Measurements from ENCODE around the gene ZFP28.
A peak's percentile ranks its signal among the peaks of the same experiment; 100 is the strongest.

The ZFP28 gene

GRCh38 chr19:56538761-56539263, at the start of gene ZFP28:
Gene ZFP28, plus strand, starts transcription at chr19:56538948. Its CDS starts 71 bp downstream, at chr19:56539019.
- peaks cover 9% of the 10 kb centered on the region for H3K9me3 ChIP-seq (ENCODE audit: control insufficient read depth, low read length)
- H3K9ac ChIP-seq (ENCODE audit: low read length), result peak within 1 kb of the TSS; percentile 18
- peaks cover 6% of the 10 kb centered on the region for H3K4me1 ChIP-seq (ENCODE audit: control insufficient read depth, insufficient read depth, low read length)
- H3K4me3 ChIP-seq (ENCODE audit: low read length), result peak within 1 kb of the TSS; percentile 74
- H3K27me3 ChIP-seq (ENCODE audit: control insufficient read depth, insufficient read depth, low read length), result no peaks in the 10 kb centered on the region
- no peaks in the 10 kb centered on the region for H3K36me3 ChIP-seq (ENCODE audit: control insufficient read depth, insufficient read depth, low read length)

- no peak overlapping the region for H3K9ac ChIP-seq (ENCODE audit: low read length)
- no peak overlapping the region for H3K4me3 ChIP-seq (ENCODE audit: low read length)
- H3K36me3 ChIP-seq (ENCODE audit: control insufficient read depth, insufficient read depth, low read length), result no peaks in the 10 kb centered on the region
- no peaks in the 10 kb centered on the region for H3K27me3 ChIP-seq (ENCODE audit: control insufficient read depth, insufficient read depth, low read length)
- no peaks in the 10 kb centered on the region for H3K4me1 ChIP-seq (ENCODE audit: control insufficient read depth, insufficient read depth, low read length)
- H3K9me3 ChIP-seq (ENCODE audit: control insufficient read depth, low read length), result no peaks in the 10 kb centered on the region
These were observed 47.3 kb upstream of the ZFP28 start for GRCh38 chr19:56491399-56491798.

GRCh38 chr19:56504581-56504980, 34.2 kb upstream of the ZFP28 start:
- Histone ChIP-seq H3K4me3 (ENCODE audit: low read length) (no peak overlapping the region), H3K4me1 (ENCODE audit: control insufficient read depth, insufficient read depth, low read length) (no peaks in the 10 kb centered on the region), H3K36me3 (ENCODE audit: control insufficient read depth, insufficient read depth, low read length) (no peaks in the 10 kb centered on the region), H3K9ac (ENCODE audit: low read length) (no peak overlapping the region), H3K9me3 (ENCODE audit: control insufficient read depth, low read length) (no peaks in the 10 kb centered on the region), H3K27me3 (ENCODE audit: control insufficient read depth, insufficient read depth, low read length) (no peaks in the 10 kb centered on the region)

GRCh38 chr19:56507446-56508289, 31.1 kb upstream of the ZFP28 start, which contains the start of gene ZNF471:
Gene ZNF471, plus strand, starts transcription at chr19:56507855. Its CDS starts 3,717 bp downstream, at chr19:56511572.
- H3K9ac ChIP-seq (ENCODE audit: low read length), result peak within 1 kb of the TSS; percentile 75
- H3K4me1 ChIP-seq (ENCODE audit: control insufficient read depth, insufficient read depth, low read length), result no peaks in the 10 kb centered on the region
- H3K27me3 ChIP-seq (ENCODE audit: control insufficient read depth, insufficient read depth, low read length), result no peaks in the 10 kb centered on the region
- no peaks in the 10 kb centered on the region for H3K36me3 ChIP-seq (ENCODE audit: control insufficient read depth, insufficient read depth, low read length)
- H3K4me3 ChIP-seq (ENCODE audit: low read length), result peak within 1 kb of the TSS; percentile 93
- H3K9me3 ChIP-seq (ENCODE audit: control insufficient read depth, low read length), result no peaks in the 10 kb centered on the region

GRCh38 chr19:56508290-56508778, 30.4 kb upstream of the ZFP28 start:
- Histone ChIP-seq H3K27me3 (ENCODE audit: control insufficient read depth, insufficient read depth, low read length) (no peaks in the 10 kb centered on the region), H3K4me3 (ENCODE audit: low read length) (peak overlapping the region; percentile 93), H3K36me3 (ENCODE audit: control insufficient read depth, insufficient read depth, low read length) (no peaks in the 10 kb centered on the region), H3K4me1 (ENCODE audit: control insufficient read depth, insufficient read depth, low read length) (no peaks in the 10 kb centered on the region), H3K9me3 (ENCODE audit: control insufficient read depth, low read length) (no peaks in the 10 kb centered on the region), H3K9ac (ENCODE audit: low read length) (peak overlapping the region; percentile 75)

- Histone ChIP-seq H3K4me3 (ENCODE audit: low read length) (no peak overlapping the region), H3K4me1 (ENCODE audit: control insufficient read depth, insufficient read depth, low read length) (no peaks in the 10 kb centered on the region), H3K9me3 (ENCODE audit: control insufficient read depth, low read length) (peaks cover 20% of the 10 kb centered on the region), H3K9ac (ENCODE audit: low read length) (no peak overlapping the region), H3K27me3 (ENCODE audit: control insufficient read depth, insufficient read depth, low read length) (no peaks in the 10 kb centered on the region), H3K36me3 (ENCODE audit: control insufficient read depth, insufficient read depth, low read length) (no peaks in the 10 kb centered on the region)
These were observed 13.4 kb upstream of the ZFP28 start for GRCh38 chr19:56525214-56525860.

- H3K27me3 ChIP-seq (ENCODE audit: control insufficient read depth, insufficient read depth, low read length), result no peaks in the 10 kb centered on the region
- peaks cover 8% of the 10 kb centered on the region for H3K9me3 ChIP-seq (ENCODE audit: control insufficient read depth, low read length)
- H3K36me3 ChIP-seq (ENCODE audit: control insufficient read depth, insufficient read depth, low read length), result no peaks in the 10 kb centered on the region
- H3K4me3 ChIP-seq (ENCODE audit: low read length), result peak overlapping the region; percentile 7
- no peak overlapping the region for H3K9ac ChIP-seq (ENCODE audit: low read length)
- peaks cover 6% of the 10 kb centered on the region for H3K4me1 ChIP-seq (ENCODE audit: control insufficient read depth, insufficient read depth, low read length)
These were observed 1.3 kb upstream of the ZFP28 start for GRCh38 chr19:56537442-56537841.

GRCh38 chr19:56538254-56538760, 441 bp upstream of the ZFP28 start:
- Histone ChIP-seq H3K36me3 (ENCODE audit: control insufficient read depth, insufficient read depth, low read length) (no peaks in the 10 kb centered on the region), H3K4me1 (ENCODE audit: control insufficient read depth, insufficient read depth, low read length) (peaks cover 6% of the 10 kb centered on the region), H3K27me3 (ENCODE audit: control insufficient read depth, insufficient read depth, low read length) (no peaks in the 10 kb centered on the region), H3K9me3 (ENCODE audit: control insufficient read depth, low read length) (peaks cover 8% of the 10 kb centered on the region), H3K4me3 (ENCODE audit: low read length) (peak overlapping the region; percentile 7), H3K9ac (ENCODE audit: low read length) (peak overlapping the region; percentile 18)

GRCh38 chr19:56543776-56544175, 5.0 kb downstream of the ZFP28 start:
- Histone ChIP-seq H3K36me3 (ENCODE audit: control insufficient read depth, insufficient read depth, low read length) (no peaks in the 10 kb centered on the region), H3K4me1 (ENCODE audit: control insufficient read depth, insufficient read depth, low read length) (peaks cover 6% of the 10 kb centered on the region), H3K4me3 (ENCODE audit: low read length) (no peak overlapping the region), H3K9me3 (ENCODE audit: control insufficient read depth, low read length) (peaks cover 17% of the 10 kb centered on the region), H3K9ac (ENCODE audit: low read length) (no peak overlapping the region), H3K27me3 (ENCODE audit: control insufficient read depth, insufficient read depth, low read length) (no peaks in the 10 kb centered on the region)

GRCh38 chr19:56547535-56547934, 8.8 kb downstream of the ZFP28 start:
- peaks cover 24% of the 10 kb centered on the region for H3K9me3 ChIP-seq (ENCODE audit: control insufficient read depth, low read length)
- H3K36me3 ChIP-seq (ENCODE audit: control insufficient read depth, insufficient read depth, low read length), result peaks cover 11% of the 10 kb centered on the region
- no peaks in the 10 kb centered on the region for H3K4me1 ChIP-seq (ENCODE audit: control insufficient read depth, insufficient read depth, low read length)
- no peaks in the 10 kb centered on the region for H3K27me3 ChIP-seq (ENCODE audit: control insufficient read depth, insufficient read depth, low read length)
- no peak overlapping the region for H3K9ac ChIP-seq (ENCODE audit: low read length)
- H3K4me3 ChIP-seq (ENCODE audit: low read length), result no peak overlapping the region

- peaks cover 7% of the 10 kb centered on the region for H3K36me3 ChIP-seq (ENCODE audit: control insufficient read depth, insufficient read depth, low read length)
- no peak overlapping the region for H3K4me3 ChIP-seq (ENCODE audit: low read length)
- peaks cover 14% of the 10 kb centered on the region for H3K9me3 ChIP-seq (ENCODE audit: control insufficient read depth, low read length)
- H3K4me1 ChIP-seq (ENCODE audit: control insufficient read depth, insufficient read depth, low read length), result no peaks in the 10 kb centered on the region
- H3K9ac ChIP-seq (ENCODE audit: low read length), result no peak overlapping the region
- H3K27me3 ChIP-seq (ENCODE audit: control insufficient read depth, insufficient read depth, low read length), result no peaks in the 10 kb centered on the region
These were observed 15.6 kb downstream of the ZFP28 start for GRCh38 chr19:56554272-56554869.

Measured in mucosa of stomach (tissue), 1 donor.